Testis (tissue), 2 donors: ENCODE results near the gene ZCCHC7.

Experiments
- CTCF ChIP-seq, 3 experiments: fragments of 450-650 bp in 2 of 3; fragments of 200-600 bp in 1 of 3; sonication (generic) in 1 of 3; IDR thresholded peaks; one replicate each; pipeline ENCODE4 v1.5.1; 2016 to 2019; ENCODE audit warnings: antibody characterized with exemption in 3 of 3, mild to moderate bottlenecking in 2 of 3, moderate library complexity in 1 of 3
- POLR2A ChIP-seq: fragments of 450-650 bp; IDR thresholded peaks from one replicate; pipeline ENCODE4 v1.6.1; 2017; ENCODE audit warnings: antibody characterized with exemption, mild to moderate bottlenecking, moderate library complexity

GRCh38 chr9:37218800-37219425, 98.5 kb downstream of the ZCCHC7 start:
- no peak for TF ChIP-seq CTCF (IDR thresholded peaks at IDR 0.05)
- TF ChIP-seq POLR2A: no peak
